Fibroblast of pulmonary artery (primary cell): ENCODE results near the gene IQCH.

Experiments
- DNase-seq: peaks from one replicate; pipeline ENCODE4 v3.0.0-alpha.2; 2010; ENCODE audit warnings: low read depth
- H3K4me3 ChIP-seq: replicated peaks from 2 replicates; pipeline ENCODE4 v1.5.1; 2011; ENCODE audit warnings: low read depth, mild to moderate bottlenecking, control low read depth, low read length, moderate library complexity
- TF ChIP-seq, protein P1 (sequence below): IDR thresholded peaks from 2 replicates; pipeline ENCODE4 v1.5.1; 2011; ENCODE audit warnings: mild to moderate bottlenecking, control low read depth, low read length, inconsistent platforms; ENCODE audit errors: missing control alignments

The IQCH gene

DNA sequence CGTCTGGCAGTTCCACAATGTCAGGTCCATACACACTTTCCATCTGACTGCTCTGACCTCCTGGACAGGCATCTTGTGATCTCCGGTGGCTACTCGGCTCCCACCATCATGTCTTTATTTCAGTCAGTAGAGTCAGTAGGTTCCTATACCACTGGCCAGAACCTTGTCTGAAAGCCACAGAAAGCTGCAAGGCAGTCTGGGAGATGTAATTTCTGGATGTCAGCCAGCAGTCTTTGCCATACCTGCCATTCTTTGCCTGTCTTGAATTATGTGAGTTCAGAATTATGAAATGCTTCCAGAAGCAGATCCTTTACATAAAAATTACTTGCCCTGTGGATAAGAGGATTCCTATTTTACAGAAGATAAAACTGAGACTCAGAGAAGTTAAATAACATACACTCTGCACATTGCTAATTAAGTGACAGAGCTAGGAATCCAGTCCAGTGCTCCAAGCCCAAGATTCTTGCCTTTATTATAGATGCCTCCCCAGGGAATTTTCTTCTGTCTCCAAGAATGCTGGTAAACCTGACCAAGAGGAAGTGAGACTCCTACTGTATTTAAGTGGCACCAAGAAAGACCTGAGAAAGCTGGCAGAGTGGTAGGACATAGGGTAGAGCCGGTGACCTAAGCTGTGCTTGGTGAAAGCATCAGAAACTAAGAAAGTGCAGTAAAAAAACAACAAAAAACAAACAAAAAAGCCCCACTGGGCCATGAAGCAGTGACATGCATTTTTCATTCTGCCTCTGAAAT lies 75.6 kb downstream of the IQCH start:
- H3K4me3 ChIP-seq: no peak overlapping the region
- TF ChIP-seq, protein P1, sequence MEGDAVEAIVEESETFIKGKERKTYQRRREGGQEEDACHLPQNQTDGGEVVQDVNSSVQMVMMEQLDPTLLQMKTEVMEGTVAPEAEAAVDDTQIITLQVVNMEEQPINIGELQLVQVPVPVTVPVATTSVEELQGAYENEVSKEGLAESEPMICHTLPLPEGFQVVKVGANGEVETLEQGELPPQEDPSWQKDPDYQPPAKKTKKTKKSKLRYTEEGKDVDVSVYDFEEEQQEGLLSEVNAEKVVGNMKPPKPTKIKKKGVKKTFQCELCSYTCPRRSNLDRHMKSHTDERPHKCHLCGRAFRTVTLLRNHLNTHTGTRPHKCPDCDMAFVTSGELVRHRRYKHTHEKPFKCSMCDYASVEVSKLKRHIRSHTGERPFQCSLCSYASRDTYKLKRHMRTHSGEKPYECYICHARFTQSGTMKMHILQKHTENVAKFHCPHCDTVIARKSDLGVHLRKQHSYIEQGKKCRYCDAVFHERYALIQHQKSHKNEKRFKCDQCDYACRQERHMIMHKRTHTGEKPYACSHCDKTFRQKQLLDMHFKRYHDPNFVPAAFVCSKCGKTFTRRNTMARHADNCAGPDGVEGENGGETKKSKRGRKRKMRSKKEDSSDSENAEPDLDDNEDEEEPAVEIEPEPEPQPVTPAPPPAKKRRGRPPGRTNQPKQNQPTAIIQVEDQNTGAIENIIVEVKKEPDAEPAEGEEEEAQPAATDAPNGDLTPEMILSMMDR: no peak
- peak; percentile 8 for DNase-seq

DNA sequence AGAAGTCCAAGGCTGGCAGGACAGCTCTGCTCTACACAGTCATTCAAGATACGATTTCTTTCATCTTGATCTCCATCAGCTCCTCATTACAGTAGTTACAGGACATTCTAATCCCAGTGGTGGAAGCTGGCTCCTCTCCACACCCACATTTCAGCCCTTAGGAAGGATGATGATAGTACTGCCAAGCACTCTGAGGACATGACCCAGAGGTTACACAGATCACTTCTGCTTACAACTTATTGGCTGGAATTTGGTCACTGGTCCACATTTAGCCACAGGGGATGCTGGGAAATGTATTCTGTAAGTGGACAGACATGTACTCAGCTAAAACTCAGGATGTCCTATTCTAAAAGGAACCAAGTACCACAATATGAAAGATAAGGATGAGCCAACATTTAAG lies 77.1 kb downstream of the IQCH start:
- DNase-seq: no peak
- no peak overlapping the region for H3K4me3 ChIP-seq

DNA sequence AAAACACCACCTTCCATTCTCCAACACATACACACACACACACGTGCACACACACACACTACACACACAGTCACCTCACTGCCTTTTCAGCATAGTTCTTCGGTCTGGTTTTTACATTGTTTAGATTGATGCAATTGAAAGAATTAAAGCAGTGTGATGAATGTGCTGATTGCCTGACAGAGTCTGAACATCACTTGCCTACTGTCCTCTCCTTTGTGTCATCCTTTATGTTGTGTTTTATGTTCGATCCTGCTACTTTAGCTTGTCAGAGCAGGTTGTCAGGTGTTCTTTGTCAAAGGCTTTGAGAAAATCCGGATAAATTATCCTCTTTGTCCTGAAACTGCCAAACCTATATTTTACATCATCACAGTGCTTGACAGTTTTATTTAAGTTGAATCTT lies 80.4 kb downstream of the IQCH start:
- TF ChIP-seq, protein P1: no peak
- no peak for DNase-seq
- H3K4me3 ChIP-seq: no peak overlapping the region

More for the DNA sequence above, 77.1 kb downstream of the IQCH start:
- TF ChIP-seq, protein P1: no peak

DNA sequence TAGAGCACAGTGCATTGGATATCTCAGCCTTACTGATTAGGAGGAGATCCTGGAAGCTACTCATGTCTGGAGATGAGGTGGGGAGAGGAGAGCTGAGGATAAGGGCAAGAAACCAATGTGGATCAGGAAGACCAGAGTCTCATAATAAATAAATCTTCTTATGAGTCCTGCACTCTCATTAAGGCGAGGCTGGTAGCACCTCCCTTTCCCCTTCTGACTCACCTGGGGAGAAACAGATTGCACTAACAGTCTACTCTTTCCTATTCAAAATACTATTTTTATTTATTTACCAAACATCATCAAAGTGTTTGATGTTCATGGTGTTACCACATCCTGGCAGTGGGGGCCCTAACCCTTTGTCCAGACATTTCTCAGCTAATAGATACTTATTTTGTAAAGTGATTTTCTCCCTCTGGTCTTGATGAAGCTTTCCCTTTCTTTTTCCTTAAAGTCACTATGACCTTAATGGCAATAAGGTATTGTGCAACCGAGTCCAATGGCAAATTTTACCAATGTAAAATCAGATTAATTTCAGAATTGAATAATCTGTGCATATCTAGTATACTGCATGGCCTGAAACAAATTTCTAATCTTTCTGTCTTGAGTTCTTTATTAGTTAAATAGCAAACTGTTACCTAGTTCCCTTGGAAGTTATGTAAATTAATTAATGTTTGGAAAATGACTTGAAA lies 81.1 kb downstream of the IQCH start:
- H3K4me3 ChIP-seq: no peak overlapping the region
- TF ChIP-seq, protein P1: no peak
- no peak for DNase-seq

DNA sequence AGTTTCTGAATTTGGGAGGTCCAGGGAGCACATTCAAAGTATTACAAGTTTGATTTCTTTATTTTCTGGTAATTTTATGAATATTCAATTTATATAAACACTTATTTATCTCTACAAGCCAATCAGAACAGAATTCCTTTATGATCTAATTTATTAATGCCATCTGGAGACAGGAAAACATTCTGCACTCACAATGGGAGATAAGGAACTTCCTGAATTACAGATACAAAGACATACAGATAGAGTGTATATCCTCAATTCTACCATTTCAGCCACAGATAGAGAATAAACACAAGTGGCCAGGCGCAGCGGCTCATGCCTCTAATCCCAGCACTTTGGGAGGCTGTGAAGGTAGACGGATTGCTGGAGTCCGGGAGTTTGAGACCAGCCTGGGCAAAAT lies 86.0 kb downstream of the IQCH start:
- TF ChIP-seq, protein P1: no peak

DNA sequence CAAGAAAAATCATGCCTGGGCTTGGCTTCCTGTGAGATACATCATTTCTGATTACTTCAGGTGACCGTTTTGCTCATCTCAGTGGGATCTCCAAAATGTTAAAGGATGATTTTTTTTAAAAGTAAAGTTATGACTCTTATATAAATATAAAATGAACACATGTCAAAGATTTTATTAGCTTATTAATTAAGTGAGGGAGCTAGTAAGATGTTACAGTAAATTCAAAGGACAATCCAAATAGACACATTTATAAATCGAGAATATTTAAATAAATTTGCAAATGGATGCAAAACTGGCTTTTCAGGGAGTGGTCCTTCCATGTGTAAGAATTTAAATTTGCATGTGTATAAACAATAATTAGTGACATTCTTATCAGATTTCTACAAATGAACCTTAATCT lies 87.0 kb downstream of the IQCH start:
- DNase-seq: no peak
- TF ChIP-seq, protein P1: no peak
- no peak overlapping the region for H3K4me3 ChIP-seq

More for the DNA sequence above, 86.0 kb downstream of the IQCH start:
- DNase-seq: no peak
- H3K4me3 ChIP-seq: no peak overlapping the region
